GM21515 (cell line): ENCODE data around the gene ATXN7L1.
"Not testable (repeated sequence)": the region's sequence is repeated elsewhere in the genome, so short reads cannot be mapped to it uniquely, and the experiment has no call there.

Source experiments
- ATAC-seq: cut with Tn5 transposase; IDR thresholded peaks from one replicate; pipeline ENCODE4 v1.9.1; 2021; ENCODE audit not compliant: unreplicated experiment

Gene ATXN7L1

DNA sequence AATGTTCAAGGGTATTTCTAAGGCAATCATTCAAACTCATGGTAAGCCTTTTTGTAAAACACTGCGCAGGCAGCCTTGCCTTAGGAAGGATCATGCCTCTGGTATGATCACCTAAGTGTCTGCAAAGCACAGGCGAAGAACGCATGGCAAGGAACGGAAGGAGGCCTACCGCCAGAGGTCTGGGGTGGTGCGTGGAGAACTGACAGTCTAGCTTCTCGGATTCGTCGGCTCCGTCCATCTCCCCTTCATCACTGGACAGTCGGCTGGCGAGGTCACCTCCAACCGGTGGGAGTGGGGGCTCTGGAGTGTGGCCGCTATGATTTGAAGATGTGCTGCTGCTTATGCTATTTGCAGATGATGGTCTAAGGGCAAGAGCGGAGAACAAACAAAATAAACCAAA lies 252.5 kb downstream of the ATXN7L1 start:
- ATAC-seq: no peak

GRCh38 chr7:105623378-105623777 lies 253.0 kb downstream of the ATXN7L1 start:
- no peak for ATAC-seq

DNA sequence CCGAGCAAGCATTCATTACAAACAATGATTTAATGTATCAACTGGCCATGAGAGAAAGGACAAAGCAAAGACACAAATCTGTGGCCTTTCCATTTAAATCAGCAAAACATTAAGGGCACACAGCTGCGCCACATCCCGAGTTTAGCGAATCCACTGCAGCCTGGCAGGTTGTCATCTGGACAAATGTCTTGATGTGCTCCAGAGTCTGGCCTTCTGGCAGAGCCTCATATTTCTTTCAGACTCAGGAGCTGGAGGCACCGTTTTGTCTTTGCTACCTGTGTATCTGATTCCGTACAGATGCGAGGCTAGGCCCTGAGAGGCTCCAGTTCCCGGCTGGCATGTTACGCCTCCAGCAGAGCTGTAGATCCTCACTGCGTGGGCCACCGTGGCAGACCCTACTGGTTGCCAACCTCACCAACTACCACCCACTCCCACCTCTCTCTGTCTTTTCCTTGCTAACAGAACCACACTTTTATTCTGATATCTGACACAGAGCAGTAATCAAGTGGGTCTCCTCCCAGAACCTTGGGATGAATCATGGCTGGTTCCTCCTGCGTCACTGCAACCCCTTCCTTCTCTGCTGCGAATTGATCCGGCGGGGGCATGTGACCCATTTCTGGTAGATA lies 254.2 kb downstream of the ATXN7L1 start:
- ATAC-seq: no peak

DNA sequence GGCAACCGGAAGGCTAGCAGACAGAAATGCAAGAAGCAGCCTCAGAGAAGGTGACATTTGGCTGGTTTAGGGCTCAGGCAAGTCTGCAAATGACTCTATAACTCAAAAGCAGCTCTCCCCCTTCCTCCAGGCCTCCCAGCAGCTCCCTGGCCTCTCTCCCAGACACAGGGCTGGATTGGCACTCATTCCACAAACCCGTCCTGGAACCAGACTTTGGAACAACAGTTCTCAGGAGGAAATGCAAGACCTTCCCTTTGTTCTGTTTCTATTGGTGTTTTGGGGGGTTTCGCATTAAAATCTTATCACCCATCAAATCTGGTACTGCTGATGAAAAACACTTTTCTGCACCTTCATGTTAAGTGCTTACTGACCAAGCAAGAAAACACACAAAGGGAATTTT lies 254.8 kb downstream of the ATXN7L1 start:
- no peak for ATAC-seq

DNA sequence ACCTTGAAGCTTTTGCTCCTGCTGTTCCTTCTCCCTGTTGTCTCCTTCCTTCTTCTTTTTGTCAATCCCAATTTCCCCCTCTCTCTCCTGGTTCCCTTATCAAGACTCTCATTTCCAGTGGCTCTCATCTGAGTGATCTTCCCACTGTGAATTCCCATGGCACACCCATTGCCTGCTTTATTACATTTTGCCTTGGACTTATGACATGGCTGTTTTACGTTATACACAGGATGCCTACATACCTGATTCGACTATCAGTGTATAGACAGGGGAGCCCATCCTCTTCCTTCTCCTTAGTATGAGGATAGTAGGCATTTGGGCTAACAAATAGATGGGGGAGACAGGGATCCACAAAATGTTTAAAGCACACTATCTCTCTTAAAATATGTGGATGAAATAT lies 255.2 kb downstream of the ATXN7L1 start:
- ATAC-seq: no peak

DNA sequence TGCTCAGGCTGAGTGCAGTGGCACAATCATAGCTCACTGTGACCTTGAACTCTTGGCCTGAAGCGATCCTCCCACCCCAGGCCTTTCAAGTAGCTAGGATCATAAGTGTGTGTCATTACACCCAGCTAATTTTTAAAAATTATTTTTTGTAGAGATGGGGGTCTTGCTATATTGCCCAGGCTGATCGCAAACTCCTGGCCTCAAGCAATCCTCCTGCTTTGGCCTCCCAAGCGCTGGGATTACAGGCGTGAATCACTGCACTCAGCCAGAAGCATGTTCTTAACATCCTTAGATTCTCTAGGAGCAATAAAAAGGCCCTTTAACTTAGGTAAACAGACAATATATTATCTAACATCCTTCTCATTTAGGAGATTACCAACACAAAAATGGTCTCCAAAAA lies 256.8 kb downstream of the ATXN7L1 start:
- no peak for ATAC-seq

DNA sequence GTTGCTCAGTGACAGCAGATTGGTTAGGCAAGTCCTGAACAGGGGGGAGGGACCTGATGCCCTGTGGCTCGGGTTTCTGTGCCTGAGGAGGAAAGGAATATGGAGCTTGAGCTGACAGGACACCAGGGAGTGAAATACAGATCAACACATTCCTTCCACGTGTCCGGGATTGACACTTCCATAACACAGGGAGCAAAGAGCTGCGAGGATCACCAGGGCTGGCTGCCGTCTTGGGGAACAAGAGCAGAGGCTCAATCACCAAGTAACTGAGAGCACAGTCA lies 258.4 kb downstream of the ATXN7L1 start:
- ATAC-seq: no peak

GRCh38 chr7:105617280-105618015 lies 259.0 kb downstream of the ATXN7L1 start:
- no peak for ATAC-seq

- no peak for ATAC-seq
Observed at GRCh38 chr7:105614341-105614840, 262.0 kb downstream of the ATXN7L1 start.

GRCh38 chr7:105613611-105614330 lies 262.6 kb downstream of the ATXN7L1 start:
- no peak for ATAC-seq

- ATAC-seq: no peak
Observed at GRCh38 chr7:105612806-105613205, 263.6 kb downstream of the ATXN7L1 start.

DNA sequence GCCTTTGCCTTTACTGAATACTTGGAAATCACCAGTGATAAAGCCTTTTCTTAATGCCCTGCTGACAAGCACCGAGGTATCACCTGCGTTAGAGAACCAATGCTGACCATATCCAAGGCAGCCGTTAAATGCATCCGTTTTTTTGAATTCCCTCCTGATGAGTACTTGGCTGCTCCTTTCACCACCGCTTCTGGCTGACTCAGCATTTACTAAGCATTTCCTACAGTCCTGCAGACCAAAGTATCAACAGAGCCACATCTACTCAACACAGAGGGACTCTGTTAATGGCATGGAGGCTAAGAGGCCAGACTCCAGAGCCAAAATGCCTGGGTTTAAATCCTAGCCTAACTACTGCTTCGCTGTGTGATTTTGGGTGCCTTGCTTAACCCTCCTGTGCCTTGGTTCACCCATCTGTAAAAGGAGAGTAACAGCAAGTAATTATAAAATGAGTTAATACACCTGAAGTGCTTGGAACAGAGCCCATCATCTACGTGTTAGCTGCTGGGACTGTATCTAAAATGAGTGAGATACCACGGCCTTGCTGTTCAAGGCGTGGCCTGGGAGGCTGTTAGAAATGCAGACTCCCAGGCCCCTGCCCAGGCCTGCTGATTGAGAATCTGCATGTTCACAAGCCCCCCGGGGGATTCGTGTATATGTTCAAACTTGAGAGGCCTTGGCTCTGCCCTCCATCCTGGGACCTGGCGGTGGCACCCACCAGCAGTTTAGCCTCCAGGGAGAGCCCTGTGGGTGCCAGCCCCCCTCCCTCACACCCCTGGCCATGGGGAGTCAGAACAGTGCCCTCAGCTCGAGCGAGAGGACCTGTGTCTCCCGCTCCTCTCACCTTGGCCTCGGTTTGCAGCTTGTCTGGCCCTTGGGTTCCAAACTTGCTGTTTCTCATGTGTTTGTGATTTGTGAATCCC lies 264.3 kb downstream of the ATXN7L1 start:
- ATAC-seq: no peak

DNA sequence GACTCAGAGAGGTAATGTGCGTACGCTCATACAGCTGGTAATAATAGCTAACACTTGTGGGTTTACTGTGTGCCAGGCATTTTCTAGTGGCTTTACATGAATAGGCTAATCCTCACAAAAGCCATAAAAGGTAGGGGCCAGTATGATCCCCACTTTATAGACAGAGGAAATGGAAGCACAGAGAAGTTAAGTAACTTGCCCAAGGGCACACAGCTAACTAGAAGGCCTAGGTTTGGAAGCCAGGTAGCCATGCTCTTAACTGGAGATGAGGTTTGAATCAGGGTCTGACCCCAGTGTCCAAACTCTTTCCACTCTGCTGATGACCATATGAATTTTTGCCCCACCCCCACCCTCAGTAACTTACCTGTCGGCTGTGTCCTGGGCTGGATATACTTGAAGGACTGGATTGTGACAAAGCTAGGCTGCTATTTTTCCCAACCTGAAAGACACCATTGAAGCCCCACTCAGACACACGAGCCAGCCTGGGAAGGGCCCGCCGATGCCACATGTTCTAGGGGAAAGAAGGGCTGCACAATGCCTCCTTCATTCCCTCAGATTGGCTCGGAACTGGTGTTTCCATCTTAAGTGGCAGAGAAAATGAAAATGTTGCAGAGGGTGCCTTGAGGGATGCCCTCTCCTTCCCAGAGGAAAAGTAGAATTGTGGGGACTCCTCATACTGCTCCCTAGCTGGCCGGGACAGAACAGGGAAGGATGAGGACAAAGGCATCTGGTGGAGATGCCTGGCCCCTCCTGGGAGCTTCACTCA lies 266.1 kb downstream of the ATXN7L1 start:
- no peak for ATAC-seq

DNA sequence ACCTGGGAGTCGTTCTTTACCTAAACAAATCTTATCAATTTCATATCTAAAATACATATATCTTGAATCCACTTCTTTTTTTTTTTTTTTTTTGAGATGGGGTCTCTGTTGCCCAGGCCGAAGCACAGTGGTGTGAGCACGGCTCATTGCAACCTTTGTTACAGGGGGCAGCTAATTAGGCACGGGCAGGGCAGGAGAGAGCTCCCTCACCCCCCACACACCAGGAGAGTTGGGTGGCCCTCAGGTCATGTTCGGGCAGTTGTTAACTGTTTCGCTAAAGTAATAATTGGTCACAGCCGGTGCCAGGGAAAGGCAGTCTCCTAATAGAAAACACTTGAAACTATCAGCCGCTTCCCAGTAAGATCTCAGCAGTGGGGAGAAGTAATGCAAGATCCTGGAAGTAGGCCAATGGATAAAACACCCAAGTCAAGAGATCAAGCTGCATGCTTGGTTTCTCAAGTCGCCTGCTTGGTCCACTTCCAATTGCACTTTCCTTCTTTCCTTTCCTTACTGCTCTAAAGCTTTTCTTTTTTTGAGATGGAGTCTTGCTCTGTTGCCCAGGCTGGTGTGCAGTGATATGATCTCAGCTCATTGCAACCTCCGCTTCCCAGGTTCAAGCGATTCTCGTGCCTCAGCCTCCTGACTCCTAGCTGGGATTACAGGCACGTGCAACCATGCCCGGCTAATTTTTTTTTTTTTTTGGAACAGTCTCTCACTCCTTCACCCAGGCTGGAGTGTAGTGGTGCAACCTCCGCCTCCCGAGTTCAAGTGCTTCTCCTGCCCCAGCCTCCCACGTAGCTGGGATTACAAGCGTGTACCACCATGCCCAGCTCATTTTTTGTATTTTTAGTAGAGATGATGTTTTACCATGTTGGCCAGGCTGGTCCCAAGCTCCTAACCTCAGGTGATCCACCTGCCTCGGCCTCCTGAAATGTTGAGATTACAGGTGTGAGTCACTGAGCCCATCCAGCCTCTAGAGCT lies 273.8 kb downstream of the ATXN7L1 start:
- ATAC-seq: no peak

DNA sequence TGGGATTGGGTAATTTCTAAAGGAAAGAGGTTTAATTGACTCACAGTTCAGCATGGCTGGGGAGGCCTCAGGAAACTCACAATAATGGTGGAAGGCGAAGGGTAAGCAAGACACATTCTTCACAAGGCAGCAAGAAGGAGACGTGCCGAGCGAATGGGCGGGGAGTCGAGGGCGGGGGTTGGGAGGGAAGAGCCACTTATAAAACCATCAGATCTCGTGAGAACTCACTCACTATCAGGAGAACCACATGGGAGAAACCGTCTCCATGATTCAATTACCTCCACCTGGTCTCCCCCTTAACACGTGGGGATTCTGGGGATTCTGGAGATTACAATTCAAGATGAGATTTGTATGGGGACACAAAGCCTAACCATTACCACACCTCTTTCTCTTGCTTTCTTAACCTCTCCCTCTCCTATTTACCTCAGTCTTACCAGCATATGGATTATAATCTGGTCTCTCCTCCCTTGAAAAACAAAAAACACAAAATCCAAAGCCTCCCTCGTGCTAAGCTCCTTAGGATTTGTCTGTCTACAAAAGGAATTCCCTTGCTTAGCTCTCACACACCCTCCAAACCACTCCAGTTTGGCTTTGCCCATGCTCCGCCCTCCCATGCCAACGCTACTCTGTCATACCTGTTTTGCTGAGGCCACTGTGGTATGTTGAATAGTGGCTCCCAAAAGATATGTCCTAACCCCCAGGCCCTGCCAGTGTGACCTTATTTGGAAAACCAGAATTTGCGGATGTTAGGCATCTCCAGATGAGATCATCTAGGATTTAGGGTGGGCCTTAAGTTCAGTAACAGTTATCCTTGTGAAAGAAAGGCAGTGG lies 275.5 kb downstream of the ATXN7L1 start:
- ATAC-seq: no peak

- ATAC-seq: no peak
Observed at GRCh38 chr7:105599551-105599950, 276.8 kb downstream of the ATXN7L1 start.

- not testable (repeated sequence) for ATAC-seq
Observed at GRCh38 chr7:105599080-105599479, 277.3 kb downstream of the ATXN7L1 start.

- no peak for ATAC-seq
Observed at GRCh38 chr7:105596866-105597265, 279.5 kb downstream of the ATXN7L1 start.
